HEK293T (cell line): ENCODE data around the gene CYP46A1.

Experiments used
- CTCF ChIA-PET: fragments of 350-600 bp; formaldehyde crosslinking; extraction: SDS; loops from one replicate; lab custom pipeline; 2021; ENCODE audit warnings: antibody characterized with exemption, inconsistent platforms; lab: Yijun Ruan, JAX
- POLR2A ChIA-PET: fragments of 350-600 bp; formaldehyde crosslinking; extraction: SDS; loops from one replicate; lab custom pipeline; 2020; ENCODE audit warnings: antibody characterized with exemption, inconsistent platforms; lab: Yijun Ruan, JAX
- DNase-seq: peaks from one replicate; pipeline ENCODE4 v3.0.0; 2012; ENCODE audit warnings: mixed read lengths; ENCODE audit errors: extremely low spot score
- ARNT ChIP-seq: fragments of 450-650 bp; IDR thresholded peaks from 2 replicates; pipeline ENCODE4 v1.6.1; 2017; ENCODE audit warnings: mild to moderate bottlenecking
- BHLHE40 ChIP-seq: fragments of 450-650 bp; IDR thresholded peaks from 2 replicates; pipeline ENCODE4 v1.6.1; 2016; ENCODE audit warnings: mild to moderate bottlenecking, moderate library complexity, borderline replicate concordance
- CTBP1 ChIP-seq: fragments of 450-650 bp; IDR thresholded peaks from 2 replicates; pipeline ENCODE4 v1.6.1; 2016; ENCODE audit warnings: borderline replicate concordance
- ELF4 ChIP-seq: fragments of 450-650 bp; IDR thresholded peaks from 2 replicates; pipeline ENCODE4 v1.6.1; 2017; ENCODE audit warnings: antibody characterized with exemption
- FOXA1 ChIP-seq: fragments of 450-650 bp; IDR thresholded peaks from 2 replicates; pipeline ENCODE4 v1.6.1; 2016; ENCODE audit warnings: mild to moderate bottlenecking
- FOXK2 ChIP-seq: fragments of 450-650 bp; IDR thresholded peaks from 2 replicates; pipeline ENCODE4 v1.6.1; 2016; ENCODE audit warnings: mild to moderate bottlenecking
- FOXM1 ChIP-seq: fragments of 450-650 bp; IDR thresholded peaks from 2 replicates; pipeline ENCODE4 v1.6.1; 2017; ENCODE audit warnings: mild to moderate bottlenecking, borderline replicate concordance
- HDGF ChIP-seq: fragments of 450-650 bp; IDR thresholded peaks from 2 replicates; pipeline ENCODE4 v1.6.1; 2017; ENCODE audit warnings: antibody characterized with exemption, borderline replicate concordance
- L3MBTL2 ChIP-seq: fragments of 450-650 bp; conservative IDR thresholded peaks from 2 replicates; pipeline ENCODE4 v1.6.1; 2016; ENCODE audit warnings: mild to moderate bottlenecking
- LEF1 ChIP-seq: fragments of 450-650 bp; IDR thresholded peaks from 2 replicates; pipeline ENCODE4 v1.6.1; 2017; ENCODE audit warnings: mild to moderate bottlenecking, borderline replicate concordance
- NFRKB ChIP-seq: fragments of 450-650 bp; IDR thresholded peaks from 2 replicates; pipeline ENCODE4 v1.6.1; 2016; ENCODE audit warnings: mild to moderate bottlenecking, moderate library complexity
- SP1 ChIP-seq: fragments of 450-650 bp; IDR thresholded peaks from 2 replicates; pipeline ENCODE4 v1.6.1; 2017
- SUZ12 ChIP-seq: fragments of 450-650 bp; IDR thresholded peaks from 2 replicates; pipeline ENCODE4 v1.6.1; 2016; ENCODE audit warnings: mild to moderate bottlenecking
- TARDBP ChIP-seq: fragments of 450-650 bp; IDR thresholded peaks from 2 replicates; pipeline ENCODE4 v1.6.1; 2016
- ZNF384 ChIP-seq: fragments of 450-650 bp; IDR thresholded peaks from 2 replicates; pipeline ENCODE4 v1.6.1; 2016
- TF ChIP-seq, protein P1 (sequence below): fragments of 450-650 bp; IDR thresholded peaks from 2 replicates; pipeline ENCODE4 v1.6.1; 2016

Gene CYP46A1

DNA sequence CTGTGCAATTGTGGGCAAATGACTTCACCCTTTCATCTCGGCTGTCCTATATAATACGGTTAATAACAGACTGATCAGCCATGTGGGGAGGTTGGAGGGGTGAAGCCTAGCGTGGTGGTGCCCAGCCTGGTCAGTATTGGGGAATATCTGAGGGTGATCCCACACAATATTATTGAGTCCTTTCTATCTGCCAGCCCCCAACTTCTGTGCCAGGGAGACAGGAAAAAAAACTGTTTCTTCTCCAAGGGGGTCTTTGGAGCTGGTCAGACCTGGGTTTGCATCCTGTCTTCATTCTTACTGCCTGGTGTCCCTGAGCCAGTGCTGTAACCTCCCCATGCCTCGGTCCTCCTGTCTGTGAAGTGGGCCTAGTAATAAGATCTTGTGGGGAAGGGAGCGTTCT is 6.5 kb downstream of the CYP46A1 start:
- DNase-seq, result peak; percentile 4
- POLR2A ChIA-PET, result no interaction called here
- CTCF ChIA-PET, result no interaction called here
- TF ChIP-seq HDGF (no peak), SP1 (no peak), FOXA1 (no peak), NFRKB (no peak), BHLHE40 (no peak), SUZ12 (no peak), FOXM1 (no peak), CTBP1 (no peak), LEF1 (no peak), ZNF384 (no peak), ARNT (no peak), TARDBP (no peak), ELF4 (no peak)
- TF ChIP-seq, protein P1, sequence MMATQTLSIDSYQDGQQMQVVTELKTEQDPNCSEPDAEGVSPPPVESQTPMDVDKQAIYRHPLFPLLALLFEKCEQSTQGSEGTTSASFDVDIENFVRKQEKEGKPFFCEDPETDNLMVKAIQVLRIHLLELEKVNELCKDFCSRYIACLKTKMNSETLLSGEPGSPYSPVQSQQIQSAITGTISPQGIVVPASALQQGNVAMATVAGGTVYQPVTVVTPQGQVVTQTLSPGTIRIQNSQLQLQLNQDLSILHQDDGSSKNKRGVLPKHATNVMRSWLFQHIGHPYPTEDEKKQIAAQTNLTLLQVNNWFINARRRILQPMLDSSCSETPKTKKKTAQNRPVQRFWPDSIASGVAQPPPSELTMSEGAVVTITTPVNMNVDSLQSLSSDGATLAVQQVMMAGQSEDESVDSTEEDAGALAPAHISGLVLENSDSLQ, result no peak

DNA sequence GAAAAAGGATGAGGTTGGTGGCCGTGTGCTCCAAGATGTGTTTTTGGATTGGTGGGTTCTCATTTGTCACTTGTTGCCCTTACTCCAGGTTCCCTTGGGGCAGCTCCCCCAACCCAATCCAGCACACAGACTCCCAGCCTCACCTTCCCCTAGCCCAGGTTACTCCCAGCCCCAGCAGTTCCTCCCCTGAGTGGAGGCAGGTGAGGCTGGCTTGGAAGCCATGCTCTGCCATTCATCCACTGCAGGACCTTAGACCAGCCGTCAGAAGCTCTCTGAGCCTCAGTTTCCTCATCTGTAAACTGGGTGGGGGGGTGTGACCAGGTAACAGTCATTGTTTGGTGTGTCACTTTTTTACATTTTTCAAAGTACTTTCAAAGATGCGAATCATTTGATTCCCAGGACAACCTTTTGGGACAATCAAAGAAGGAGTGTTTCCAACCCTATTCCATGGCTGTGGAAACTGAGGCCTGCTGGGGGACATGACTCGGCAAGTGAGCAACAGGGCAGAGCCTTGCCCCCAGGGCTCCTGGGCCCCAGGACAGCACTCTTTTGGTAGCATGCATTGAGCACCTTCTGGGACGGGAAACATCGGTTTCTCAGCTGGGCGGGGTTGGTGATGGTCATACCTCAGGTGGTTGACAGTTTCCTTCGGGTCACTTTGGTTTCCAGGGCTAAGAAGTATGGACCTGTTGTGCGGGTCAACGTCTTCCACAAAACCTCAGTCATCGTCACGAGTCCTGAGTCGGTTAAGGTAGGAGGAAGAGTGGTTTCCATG is 7.2 kb downstream of the CYP46A1 start:
- TF ChIP-seq FOXA1 (no peak), SP1 (no peak), L3MBTL2 (no peak), CTBP1 (no peak), SUZ12 (no peak), LEF1 (no peak), BHLHE40 (no peak), ELF4 (no peak), FOXK2 (no peak), HDGF (no peak), NFRKB (no peak), ARNT (no peak), TARDBP (no peak), FOXM1 (no peak), ZNF384 (no peak)
- TF ChIP-seq, protein P1, result no peak
- POLR2A ChIA-PET, result no interaction called here
- CTCF ChIA-PET, result no interaction called here
- peak; percentile 2 for DNase-seq

DNA sequence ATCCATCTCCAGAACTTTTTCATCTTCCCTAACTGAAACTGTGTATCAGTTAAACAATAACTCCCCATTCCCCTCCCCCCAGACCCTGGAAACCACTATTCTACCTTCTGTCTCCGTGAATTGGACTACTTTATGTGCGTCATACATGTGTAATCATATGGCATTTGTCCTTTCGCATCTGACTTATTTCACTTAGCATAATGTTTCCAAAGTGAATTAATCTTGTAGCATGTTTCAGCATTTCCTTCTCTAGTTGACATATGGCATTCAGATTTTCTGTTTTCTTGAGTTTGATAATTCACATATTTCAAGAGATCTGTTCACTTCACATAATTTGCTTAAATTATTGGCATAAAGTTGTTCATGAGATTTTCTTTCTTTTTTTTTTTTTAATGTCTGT is 9.8 kb downstream of the CYP46A1 start:
- TF ChIP-seq FOXK2, result no peak
- TF ChIP-seq BHLHE40, result no peak
- no peak for TF ChIP-seq CTBP1
- no peak for TF ChIP-seq TARDBP
- TF ChIP-seq SUZ12, result no peak
- no peak for TF ChIP-seq FOXA1
- TF ChIP-seq ARNT, result no peak
- TF ChIP-seq, protein P1, result no peak
- no peak for TF ChIP-seq SP1
- no peak for TF ChIP-seq FOXM1
- TF ChIP-seq ZNF384, result no peak
- no peak for TF ChIP-seq ELF4
- ChIA-PET CTCF (no interaction called here), POLR2A (no interaction called here)
- no peak for DNase-seq

DNA sequence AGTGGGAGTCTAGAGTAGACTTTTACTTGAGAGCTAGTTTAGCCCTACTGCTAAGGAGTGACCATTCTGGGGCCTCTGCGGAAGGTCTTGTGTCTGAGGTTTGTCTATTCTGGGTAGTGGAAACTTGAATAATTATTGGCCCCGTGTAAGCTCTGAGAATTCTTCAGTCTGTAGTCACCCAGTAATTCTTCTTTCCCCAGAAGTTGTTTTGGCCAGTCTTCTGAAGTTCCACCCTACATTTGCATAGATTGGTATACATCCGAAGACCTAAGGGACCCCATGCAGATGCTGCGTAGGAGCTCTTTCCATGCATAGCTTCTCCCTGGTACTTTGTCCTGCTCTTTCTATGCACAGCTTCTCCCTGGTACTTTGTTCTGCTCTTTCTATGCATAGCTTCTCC is 12.8 kb downstream of the CYP46A1 start:
- DNase-seq, result no peak
- TF ChIP-seq TARDBP, result no peak
- TF ChIP-seq LEF1, result no peak
- TF ChIP-seq L3MBTL2, result no peak
- no peak for TF ChIP-seq BHLHE40
- TF ChIP-seq NFRKB, result no peak
- no peak for TF ChIP-seq FOXK2
- TF ChIP-seq SUZ12, result no peak
- no peak for TF ChIP-seq CTBP1
- no peak for TF ChIP-seq ARNT
- TF ChIP-seq SP1, result no peak
- ChIA-PET POLR2A (no interaction called here), CTCF (interaction anchor here (0.7 kb wide), 1 partner anchor 9 kb away, joined by 3 read pairs; no protein-coding TSS in a partner anchor)

DNA sequence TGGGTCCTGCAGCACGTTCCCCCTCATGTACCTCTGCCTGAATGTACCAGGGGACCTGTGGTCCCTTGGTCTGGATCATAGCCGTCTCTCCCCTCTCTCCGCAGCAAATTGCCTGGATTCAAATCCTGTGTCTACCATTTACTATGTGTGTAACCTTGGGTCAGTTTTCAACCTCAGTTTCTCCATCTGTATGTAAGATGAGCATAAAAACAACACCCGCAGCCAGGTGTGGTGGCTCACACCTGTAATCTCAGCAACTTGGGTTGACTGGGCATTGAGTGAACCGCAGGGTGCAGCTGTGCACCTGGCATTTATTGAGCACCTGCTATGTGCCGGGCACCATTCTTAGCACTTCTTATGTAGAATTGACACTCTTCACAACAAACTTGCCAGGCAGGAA is 14.1 kb downstream of the CYP46A1 start:
- no peak for DNase-seq
- ChIA-PET POLR2A (no interaction called here), CTCF (interaction anchor here (1.4 kb wide), 1 partner anchor 10 kb away, joined by 4 read pairs; no protein-coding TSS in a partner anchor)
- TF ChIP-seq SP1 (no peak), NFRKB (no peak), TARDBP (no peak), ARNT (no peak), ELF4 (no peak), LEF1 (no peak), FOXM1 (no peak), ZNF384 (no peak), HDGF (no peak), BHLHE40 (no peak), CTBP1 (no peak), L3MBTL2 (no peak), SUZ12 (no peak)
- TF ChIP-seq, protein P1, result no peak
